ENCODE measurements around the gene MLNR. TPM values are rescaled to one million over a fixed set of nuclear protein-coding genes. Genes with fewer than 3 reads are reported as not detected.

The MLNR gene
- not detected for polyA plus RNA-seq (2013, experiment 1 of 2; ENCODE audit: insufficient read length)
- polyA plus RNA-seq (2013, experiment 2 of 2; ENCODE audit: insufficient read length) = not detected

DNA sequence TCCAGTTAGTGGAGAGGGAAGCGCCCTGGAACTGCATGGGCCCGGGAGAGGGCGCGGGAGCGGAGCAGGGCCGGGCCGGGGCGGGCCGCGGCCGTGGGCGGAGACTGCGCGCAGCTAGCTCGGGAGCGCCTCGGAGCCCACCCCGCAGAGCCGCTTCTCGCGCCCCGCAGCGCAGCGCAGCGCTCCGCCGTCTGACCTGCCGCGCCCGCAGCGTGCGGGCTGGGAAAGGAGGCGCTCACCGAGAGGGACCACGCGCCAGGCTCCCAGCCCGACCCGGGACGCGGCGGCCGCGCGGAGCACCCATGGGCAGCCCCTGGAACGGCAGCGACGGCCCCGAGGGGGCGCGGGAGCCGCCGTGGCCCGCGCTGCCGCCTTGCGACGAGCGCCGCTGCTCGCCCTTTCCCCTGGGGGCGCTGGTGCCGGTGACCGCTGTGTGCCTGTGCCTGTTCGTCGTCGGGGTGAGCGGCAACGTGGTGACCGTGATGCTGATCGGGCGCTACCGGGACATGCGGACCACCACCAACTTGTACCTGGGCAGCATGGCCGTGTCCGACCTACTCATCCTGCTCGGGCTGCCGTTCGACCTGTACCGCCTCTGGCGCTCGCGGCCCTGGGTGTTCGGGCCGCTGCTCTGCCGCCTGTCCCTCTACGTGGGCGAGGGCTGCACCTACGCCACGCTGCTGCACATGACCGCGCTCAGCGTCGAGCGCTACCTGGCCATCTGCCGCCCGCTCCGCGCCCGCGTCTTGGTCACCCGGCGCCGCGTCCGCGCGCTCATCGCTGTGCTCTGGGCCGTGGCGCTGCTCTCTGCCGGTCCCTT is at the start of gene MLNR:
TSS of gene MLNR (plus strand) at position 303 of the 820 bp plus-strand sequence. CDS start at position 303, 0 bp downstream.
- peak; percentile 35 for DNase-seq

- DNase-seq = no peak
Measured at GRCh38 chr13:49171359-49171758, 48.8 kb upstream of the MLNR start.

GRCh38 chr13:49183672-49184325 is 36.3 kb upstream of the MLNR start:
- no peak for DNase-seq

- DNase-seq = no peak
Measured at GRCh38 chr13:49184621-49185020, 35.5 kb upstream of the MLNR start.

DNA sequence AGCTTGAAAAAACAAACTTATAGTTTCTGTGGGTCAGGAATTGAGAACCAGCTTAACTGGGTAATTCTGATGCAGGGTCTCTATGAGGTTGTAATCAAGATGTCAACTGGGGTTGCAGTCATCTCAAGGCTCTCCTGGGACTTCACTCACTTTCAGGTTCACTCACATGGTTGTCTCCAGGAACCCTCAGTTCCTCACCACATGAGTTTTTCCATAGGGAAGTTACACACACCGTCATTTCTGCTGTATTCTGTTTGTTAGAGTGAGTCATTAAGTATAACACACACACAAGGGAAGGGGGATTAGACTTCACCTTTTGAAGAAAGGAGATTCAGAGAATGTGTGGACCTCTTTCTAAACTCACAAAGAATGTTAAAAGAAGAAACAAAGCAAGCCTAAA is 34.9 kb upstream of the MLNR start:
- DNase-seq = no peak

GRCh38 chr13:49190901-49191300 is 29.2 kb upstream of the MLNR start:
- no peak for DNase-seq

DNA sequence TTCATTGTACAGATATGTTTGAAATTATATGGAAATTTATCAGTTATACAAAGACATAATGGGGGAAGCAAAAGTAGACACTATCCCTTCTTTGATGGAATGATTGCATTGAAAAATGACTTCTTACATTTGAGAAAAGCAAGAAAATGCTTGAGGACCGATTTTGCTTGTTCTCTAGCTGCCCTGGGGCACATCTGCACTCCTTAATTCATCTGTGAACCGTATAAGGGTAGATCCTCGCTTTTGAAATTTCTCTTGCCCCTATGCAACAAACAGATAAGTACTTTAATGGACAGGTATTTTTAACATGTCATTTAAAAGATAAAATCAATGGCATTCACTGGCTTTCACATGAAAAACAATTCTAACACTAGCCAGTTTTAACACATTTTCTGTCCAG is 13.5 kb upstream of the MLNR start:
- no peak for DNase-seq

GRCh38 chr13:49208619-49209018 is 11.5 kb upstream of the MLNR start:
- no peak for DNase-seq

GRCh38 chr13:49210114-49210513 is 10.0 kb upstream of the MLNR start:
- DNase-seq = no peak

DNA sequence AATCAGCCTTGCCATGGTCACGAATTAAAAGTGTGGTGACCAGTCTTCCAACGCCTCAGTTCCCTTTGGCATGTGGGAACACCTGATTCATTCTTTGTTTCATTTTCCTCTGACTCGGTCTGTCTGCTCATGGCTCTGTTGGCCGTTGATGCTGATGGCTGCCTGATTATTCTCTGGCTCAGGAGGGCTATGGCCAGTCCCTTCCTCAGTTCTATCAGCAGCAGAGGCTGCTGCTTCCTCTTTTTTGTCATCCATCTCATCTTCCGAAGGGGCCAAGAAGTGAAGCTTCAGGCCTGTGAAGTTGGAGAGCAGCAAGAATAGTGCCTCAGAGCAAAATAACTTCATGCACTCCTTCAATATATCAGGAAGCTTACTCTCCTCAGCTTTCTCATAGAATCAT is 9.5 kb upstream of the MLNR start:
- no peak for DNase-seq

GRCh38 chr13:49213539-49213938 is 6.6 kb upstream of the MLNR start:
- DNase-seq = no peak

DNA sequence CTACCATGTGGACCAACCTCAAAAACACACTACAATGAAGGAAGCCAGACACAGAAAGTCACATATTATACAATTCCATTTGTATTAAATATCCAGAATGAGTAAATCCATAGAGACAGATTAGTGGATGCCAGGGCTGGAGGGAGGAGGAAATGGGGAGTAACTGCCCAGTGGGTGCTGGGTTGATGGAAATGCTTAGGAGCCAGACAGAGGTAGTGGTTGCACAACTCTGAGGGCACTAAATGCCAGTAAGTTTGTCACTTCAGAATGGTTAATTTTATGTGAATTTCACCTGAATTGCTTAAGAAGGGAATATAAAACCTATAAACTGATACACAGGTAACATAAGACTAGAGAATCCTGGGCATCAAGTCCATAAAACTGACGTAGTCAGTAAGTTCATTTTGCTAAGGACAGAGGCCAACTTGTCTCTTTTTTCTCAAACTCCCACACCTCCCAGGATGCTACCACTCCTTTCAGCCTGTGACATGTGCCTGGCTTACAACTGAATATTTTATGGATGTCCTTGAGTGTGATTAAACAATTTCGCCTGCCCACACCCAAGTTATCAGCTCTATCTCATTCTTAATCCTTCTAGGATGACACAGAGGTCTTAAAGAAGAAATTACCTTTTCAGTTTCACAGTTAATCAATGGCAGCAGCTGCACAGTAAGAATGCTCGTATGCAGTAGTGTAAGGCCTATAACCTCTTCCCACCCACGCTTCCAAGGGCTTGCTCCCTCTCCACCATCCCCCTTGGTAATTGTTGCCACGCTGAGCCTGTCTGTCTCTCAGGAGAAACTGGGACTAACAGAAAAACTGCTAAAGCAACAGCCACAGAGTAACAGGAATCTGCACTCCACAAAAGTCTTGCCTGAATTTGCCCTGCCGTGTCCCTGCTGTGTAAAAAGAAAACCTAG is 5.9 kb upstream of the MLNR start:
- DNase-seq = no peak

DNA sequence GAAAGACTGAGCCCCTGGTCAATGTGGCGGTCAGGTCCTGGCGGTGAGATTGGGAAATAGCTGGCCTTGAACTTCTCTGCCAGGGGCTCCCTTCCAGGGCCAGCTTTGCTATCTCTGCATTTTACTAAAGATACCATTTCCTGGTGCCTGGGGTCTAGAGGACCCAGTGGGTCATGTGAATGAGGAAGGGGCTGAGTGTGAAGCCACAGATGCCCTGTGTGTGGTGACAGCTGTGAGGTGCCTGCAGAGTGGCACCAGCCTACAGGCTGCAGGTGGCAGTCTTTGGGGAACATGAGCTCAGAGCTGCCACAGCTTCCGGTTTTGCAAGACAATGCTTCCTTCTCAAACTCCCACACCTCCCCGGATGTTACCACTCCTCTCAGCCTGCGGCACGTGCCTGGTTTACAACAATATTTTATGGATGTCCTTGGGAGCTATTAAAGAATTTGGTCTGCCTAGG is 5.2 kb upstream of the MLNR start:
- DNase-seq = no peak

GRCh38 chr13:49216334-49216733 is 3.8 kb upstream of the MLNR start:
- DNase-seq = no peak

DNA sequence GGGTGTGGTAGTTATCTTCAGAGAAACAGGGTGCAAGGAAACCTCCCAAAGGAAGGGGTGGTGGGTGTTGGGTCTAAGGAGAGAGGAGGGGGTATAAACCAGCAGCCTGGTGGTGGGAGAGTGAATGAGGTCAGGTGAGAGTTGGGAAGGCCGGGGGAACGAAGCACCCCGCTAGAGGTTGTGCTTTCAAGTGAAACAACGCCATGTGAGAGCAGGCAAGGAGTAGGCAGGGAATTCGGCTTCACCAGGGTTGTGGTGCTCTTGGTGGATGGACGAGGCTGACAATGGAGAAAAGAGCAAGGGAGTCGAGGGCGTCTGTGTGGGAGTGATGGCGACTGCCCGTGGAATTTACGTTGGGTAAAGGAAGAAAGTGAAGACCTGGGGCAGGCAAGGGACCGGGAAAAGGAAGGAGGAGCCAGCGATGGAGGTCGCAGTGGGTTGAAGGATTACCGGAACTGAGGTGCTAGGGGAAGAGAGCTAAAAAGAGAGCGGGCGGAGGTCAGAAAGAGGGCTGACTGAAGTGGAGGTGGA is 2.1 kb upstream of the MLNR start:
- no peak for DNase-seq

- no peak for DNase-seq
Measured at GRCh38 chr13:49218493-49219051, 1.6 kb upstream of the MLNR start.

DNA sequence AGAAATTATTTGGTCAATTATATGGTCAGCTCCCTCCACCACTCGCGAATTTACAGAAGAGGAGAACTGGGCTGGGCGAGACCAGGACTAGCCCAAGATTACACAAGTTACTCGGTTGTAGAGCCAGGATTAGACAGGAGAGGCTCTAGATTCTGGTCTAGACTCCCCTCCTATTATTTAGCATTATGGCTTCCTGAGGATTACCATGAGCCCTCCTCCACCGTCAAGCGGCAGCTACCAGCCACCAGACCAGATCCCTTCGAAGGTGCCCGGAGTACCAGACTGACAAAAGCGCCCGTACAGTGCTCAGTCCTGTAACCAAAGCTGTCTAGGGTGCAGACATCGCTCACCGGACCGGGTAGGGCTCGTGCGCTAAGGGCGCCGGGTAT is 497 bp upstream of the MLNR start:
- no peak for DNase-seq

DNA sequence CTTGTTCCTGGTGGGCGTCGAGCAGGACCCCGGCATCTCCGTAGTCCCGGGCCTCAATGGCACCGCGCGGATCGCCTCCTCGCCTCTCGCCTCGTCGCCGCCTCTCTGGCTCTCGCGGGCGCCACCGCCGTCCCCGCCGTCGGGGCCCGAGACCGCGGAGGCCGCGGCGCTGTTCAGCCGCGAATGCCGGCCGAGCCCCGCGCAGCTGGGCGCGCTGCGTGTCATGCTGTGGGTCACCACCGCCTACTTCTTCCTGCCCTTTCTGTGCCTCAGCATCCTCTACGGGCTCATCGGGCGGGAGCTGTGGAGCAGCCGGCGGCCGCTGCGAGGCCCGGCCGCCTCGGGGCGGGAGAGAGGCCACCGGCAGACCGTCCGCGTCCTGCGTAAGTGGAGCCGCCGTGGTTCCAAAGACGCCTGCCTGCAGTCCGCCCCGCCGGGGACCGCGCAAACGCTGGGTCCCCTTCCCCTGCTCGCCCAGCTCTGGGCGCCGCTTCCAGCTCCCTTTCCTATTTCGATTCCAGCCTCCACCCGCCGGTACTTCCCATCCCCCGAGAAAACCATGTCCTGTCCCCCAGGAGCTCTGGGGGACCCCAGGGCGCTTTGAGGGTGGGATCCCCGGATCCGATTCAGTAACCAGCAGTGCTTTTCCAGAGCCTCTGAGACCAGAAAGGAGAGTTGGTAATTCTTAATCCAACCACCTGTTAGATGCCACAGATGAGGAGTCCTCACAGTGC is 885 bp downstream of the MLNR start:
- no peak for DNase-seq

DNA sequence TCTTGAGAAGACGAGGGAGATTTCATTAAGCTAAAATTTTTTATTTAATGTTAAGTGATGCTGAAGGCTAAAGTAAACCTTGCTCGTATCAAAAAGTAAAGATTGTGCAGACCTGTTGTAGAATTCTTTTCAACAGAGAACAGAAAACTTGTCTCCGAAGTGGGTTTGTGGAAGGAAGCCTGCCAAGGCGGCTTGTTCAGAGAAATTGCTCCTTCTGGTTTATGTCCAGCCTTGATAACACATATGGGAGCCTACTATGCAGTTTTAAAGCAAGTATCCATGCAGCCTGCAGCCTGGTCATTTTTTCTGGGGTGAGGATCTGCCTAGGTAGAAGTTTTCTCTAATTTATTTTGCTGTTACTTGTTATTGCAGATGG is 1.4 kb downstream of the MLNR start:
- DNase-seq = no peak

- DNase-seq = no peak
Measured at GRCh38 chr13:49225223-49226042, 5.3 kb downstream of the MLNR start.

GRCh38 chr13:49226613-49227012 is 6.5 kb downstream of the MLNR start:
- no peak for DNase-seq
